Right lobe of liver (tissue), 6 donors: ENCODE results near the gene DDX42. TPM values are rescaled to one million over a fixed set of nuclear protein-coding genes. Genes with fewer than 3 reads are reported as not detected.

Source experiments
- ATAC-seq, 4 donors: fragments of 200-7000 bp; cut with Tn5 transposase; one replicate each; pipeline ENCODE4 v1.9.1; 2020; ENCODE audit warnings: mild to moderate bottlenecking in 4 of 4, moderate library complexity in 4 of 4
- DNase-seq, 3 donors: peaks; one replicate each; pipeline ENCODE4 v3.0.0-alpha.2; 2020
- H3K27ac ChIP-seq, 3 donors: fragments of 200-600 bp; one replicate each; pipeline ENCODE4 v1.8.0; 2022
- H3K27me3 ChIP-seq, 2 donors: fragments of 200-600 bp; one replicate each; pipeline ENCODE4 v1.8.0; 2022
- H3K36me3 ChIP-seq, 4 donors: fragments of 200-600 bp; sonication (generic) in 1 of 4; one replicate each; pipeline versions ENCODE4 v1.5.1 to v1.8.0; 2017 to 2022; ENCODE audit warnings: control low read depth in 1 of 4
- H3K4me1 ChIP-seq, 4 donors: fragments of 200-600 bp; sonication (generic) in 1 of 4; one replicate each; pipeline versions ENCODE4 v1.5.1 to v1.8.0; 2017 to 2022; ENCODE audit warnings: control low read depth in 1 of 4
- H3K4me3 ChIP-seq, 3 donors: fragments of 200-600 bp; one replicate each; pipeline ENCODE4 v1.8.0; 2022
- H3K9me3 ChIP-seq, 4 donors: fragments of 200-600 bp; sonication (generic) in 1 of 4; one replicate each; pipeline versions ENCODE4 v1.5.1 to v1.8.0; 2017 to 2022; ENCODE audit warnings: control low read depth in 1 of 4
- CTCF ChIP-seq, 4 donors: fragments of 200-600 bp in 3 of 4; fragments of 450-650 bp in 1 of 4; IDR thresholded peaks; one replicate each; pipeline versions ENCODE4 v1.5.1 to v1.8.0; 2016 to 2022; ENCODE audit warnings: antibody characterized with exemption in 4 of 4, mild to moderate bottlenecking in 2 of 4
- POLR2A ChIP-seq: fragments of 450-650 bp; IDR thresholded peaks from one replicate; pipeline ENCODE4 v1.6.1; 2017; ENCODE audit warnings: antibody characterized with exemption, mild to moderate bottlenecking
- WGBS: methylation state at CpG from one replicate; pipeline ENCODE4 v1.1.6; 2018; ENCODE audit warnings: low coverage, low lambda C conversion rate; ENCODE audit not compliant: insufficient coverage; ENCODE audit errors: missing lambda C conversion rate; 5-methylcytosine and 5-hydroxymethylcytosine counted together
- intact Hi-C, 2 donors: fragments of 100-400 bp; cut with DNase I; formaldehyde crosslinking; loops; one replicate each; pipeline versions ENCODE4 v1.11.2 to v1.14.1; 2022
- total RNA-seq, 6 experiments: library from RNA; depleted of rRNA in 2 of 6; stranded (reverse); fragments of >200 nt in 2 of 6; fragmentation: NEBNext Ultra II Directional in 3 of 6; extraction: Animal tissue kit (Norgen Biotek cat#: 25700) in 3 of 6; gene quantifications; one replicate each; pipeline versions ENCODE4 v1.1.0 to v1.2.4, GENCODE V29; 2016 to 2023
- donor health status: DM: no; HTN: yes; CAD: no.
- donor health status: DM: no; HTN: no; CAD: no.
- donor health status: DM: no; HTN: no; CAD: no.
- donor health status: DM: no; HTN: yes; CAD: no.
- donor health status: DM: no; HTN: yes; CAD: no.

DDX42 gene
- total RNA-seq, 6 experiments from 2014 or later, result 28.5 to 45.2 (median 36.2) TPM

GRCh38 chr17:63780507-63780906 lies 6.5 kb downstream of the DDX42 start:
- no peak overlapping the region for H3K4me3 ChIP-seq
- H3K27ac ChIP-seq, result no peak overlapping the region
- peaks cover 0 to 13% (median 3%) of the 10 kb centered on the region in 4 donors for H3K4me1 ChIP-seq
- intact Hi-C loops, result no loop called here
- H3K9me3 ChIP-seq, result no peaks in the 10 kb centered on the region
- H3K36me3 ChIP-seq, result peaks cover 0 to 13% (median 3%) of the 10 kb centered on the region in 4 donors
- WGBS, result 89% methylated on average over 1 of the region's 1 CpG
- ATAC-seq (peak in 1 of 4 donors; percentile 82), DNase-seq (no peak)
- no peaks in the 10 kb centered on the region for H3K27me3 ChIP-seq
- TF ChIP-seq POLR2A, result no peak
- no peak for TF ChIP-seq CTCF (IDR thresholded peaks at IDR 0.05)

GRCh38 chr17:63780928-63781327 lies 7.0 kb downstream of the DDX42 start:
- no peak overlapping the region for H3K27ac ChIP-seq
- peaks cover 0 to 9% (median under 1%) of the 10 kb centered on the region in 4 donors for H3K4me1 ChIP-seq
- H3K4me3 ChIP-seq, result no peak overlapping the region
- ATAC-seq (no peak), DNase-seq (no peak)
- peaks cover 0 to 13% (median 3%) of the 10 kb centered on the region in 4 donors for H3K36me3 ChIP-seq
- no peaks in the 10 kb centered on the region for H3K27me3 ChIP-seq
- intact Hi-C loops, result no loop called here
- no peak for TF ChIP-seq POLR2A
- TF ChIP-seq CTCF (IDR thresholded peaks at IDR 0.05), result no peak
- H3K9me3 ChIP-seq, result no peaks in the 10 kb centered on the region
- WGBS, result 96% methylated on average over 4 of the region's 4 CpGs

GRCh38 chr17:63783522-63783921 lies 9.6 kb downstream of the DDX42 start:
- Histone ChIP-seq H3K4me3 (no peak overlapping the region), H3K27me3 (no peaks in the 10 kb centered on the region), H3K36me3 (peaks cover 0 to 23% (median 6%) of the 10 kb centered on the region in 4 donors), H3K27ac (no peak overlapping the region), H3K4me1 (peaks cover 0 to 6% (median 0%) of the 10 kb centered on the region in 4 donors), H3K9me3 (no peaks in the 10 kb centered on the region)
- ATAC-seq, result no peak
- intact Hi-C loops, result no loop called here
- TF ChIP-seq CTCF (IDR thresholded peaks at IDR 0.05), result no peak
- no peak for TF ChIP-seq POLR2A
- 70% methylated on average over 6 of the region's 6 CpGs for WGBS
- no peak for DNase-seq

GRCh38 chr17:63785556-63785955 lies 11.6 kb downstream of the DDX42 start:
- peaks cover 0 to 41% (median 12%) of the 10 kb centered on the region in 4 donors for H3K36me3 ChIP-seq
- TF ChIP-seq POLR2A (no peak), CTCF (IDR thresholded peaks at IDR 0.05) (no peak)
- WGBS, result 100% methylated on average over 1 of the region's 1 CpG
- DNase-seq (no peak), ATAC-seq (no peak)
- intact Hi-C loops, result no loop called here
- no peak overlapping the region for H3K4me3 ChIP-seq
- H3K27me3 ChIP-seq, result no peaks in the 10 kb centered on the region
- peaks cover 0 to 2% (median 0%) of the 10 kb centered on the region in 4 donors for H3K4me1 ChIP-seq
- H3K9me3 ChIP-seq, result no peaks in the 10 kb centered on the region
- H3K27ac ChIP-seq, result no peak overlapping the region

- no peak overlapping the region for H3K4me3 ChIP-seq
- DNase-seq, result no peak
- TF ChIP-seq POLR2A, result no peak
- no peak for TF ChIP-seq CTCF (IDR thresholded peaks at IDR 0.05)
- intact Hi-C loops, result no loop called here
- H3K27ac ChIP-seq, result no peak overlapping the region
- WGBS, result 100% methylated on average over 1 of the region's 1 CpG
- H3K4me1 ChIP-seq, result no peaks in the 10 kb centered on the region
- no peak for ATAC-seq
- H3K36me3 ChIP-seq, result peaks cover 0 to 44% (median 15%) of the 10 kb centered on the region in 4 donors
- no peaks in the 10 kb centered on the region for H3K9me3 ChIP-seq
- H3K27me3 ChIP-seq, result no peaks in the 10 kb centered on the region
Observed at GRCh38 chr17:63786117-63786516, 12.1 kb downstream of the DDX42 start.
